GM12801 (cell line): ENCODE data around the gene ITPRID1.

Source experiments
- CTCF ChIP-seq: IDR thresholded peaks from one replicate; pipeline ENCODE4 v1.5.1; 2011; ENCODE audit warnings: control low read depth; ENCODE audit not compliant: insufficient read length; ENCODE audit errors: extremely low read depth

ITPRID1 gene

GRCh38 chr7:31640381-31640780 lies 126.5 kb downstream of the ITPRID1 start:
- no peak for TF ChIP-seq CTCF

GRCh38 chr7:31642681-31643115 lies 128.8 kb downstream of the ITPRID1 start:
- no peak for TF ChIP-seq CTCF

- TF ChIP-seq CTCF: no peak
Observed at GRCh38 chr7:31646942-31647341, 133.1 kb downstream of the ITPRID1 start.

GRCh38 chr7:31647511-31647910 lies 133.6 kb downstream of the ITPRID1 start:
- no peak for TF ChIP-seq CTCF

- TF ChIP-seq CTCF: no peak
Observed at GRCh38 chr7:31648288-31648687, 134.4 kb downstream of the ITPRID1 start.

- TF ChIP-seq CTCF: no peak
Observed at GRCh38 chr7:31648880-31649279, 135.0 kb downstream of the ITPRID1 start.

GRCh38 chr7:31651234-31652062 lies 137.6 kb downstream of the ITPRID1 start:
- no peak for TF ChIP-seq CTCF
